Measurements from ENCODE around the gene FANCD2OS.

DNA sequence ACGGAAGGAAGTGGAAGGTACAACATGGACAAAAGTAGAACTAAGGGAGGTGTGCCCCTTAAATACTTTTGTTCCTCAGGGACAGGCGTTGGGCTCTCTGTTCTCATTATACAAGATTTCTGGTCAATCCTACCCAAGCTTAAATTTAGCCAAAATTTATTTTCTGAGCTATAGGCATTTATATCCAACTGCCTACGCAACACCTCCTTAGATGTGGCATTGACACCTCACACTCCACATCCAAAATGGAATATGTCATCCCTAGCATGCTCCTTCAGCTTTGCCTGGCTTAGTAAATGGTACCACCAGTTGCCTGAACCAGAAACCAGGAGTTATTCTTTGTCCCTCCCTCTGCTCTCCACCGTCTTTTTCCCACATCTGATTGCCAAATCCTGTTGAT lies 26.2 kb downstream of the FANCD2OS start:
- TF ChIP-seq, protein P1, sequence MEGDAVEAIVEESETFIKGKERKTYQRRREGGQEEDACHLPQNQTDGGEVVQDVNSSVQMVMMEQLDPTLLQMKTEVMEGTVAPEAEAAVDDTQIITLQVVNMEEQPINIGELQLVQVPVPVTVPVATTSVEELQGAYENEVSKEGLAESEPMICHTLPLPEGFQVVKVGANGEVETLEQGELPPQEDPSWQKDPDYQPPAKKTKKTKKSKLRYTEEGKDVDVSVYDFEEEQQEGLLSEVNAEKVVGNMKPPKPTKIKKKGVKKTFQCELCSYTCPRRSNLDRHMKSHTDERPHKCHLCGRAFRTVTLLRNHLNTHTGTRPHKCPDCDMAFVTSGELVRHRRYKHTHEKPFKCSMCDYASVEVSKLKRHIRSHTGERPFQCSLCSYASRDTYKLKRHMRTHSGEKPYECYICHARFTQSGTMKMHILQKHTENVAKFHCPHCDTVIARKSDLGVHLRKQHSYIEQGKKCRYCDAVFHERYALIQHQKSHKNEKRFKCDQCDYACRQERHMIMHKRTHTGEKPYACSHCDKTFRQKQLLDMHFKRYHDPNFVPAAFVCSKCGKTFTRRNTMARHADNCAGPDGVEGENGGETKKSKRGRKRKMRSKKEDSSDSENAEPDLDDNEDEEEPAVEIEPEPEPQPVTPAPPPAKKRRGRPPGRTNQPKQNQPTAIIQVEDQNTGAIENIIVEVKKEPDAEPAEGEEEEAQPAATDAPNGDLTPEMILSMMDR (IDR thresholded peaks at IDR 0.05), result no peak
- TF ChIP-seq POLR2A (IDR thresholded peaks at IDR 0.05), result no peak
- no peak for TF ChIP-seq POLR2AphosphoS5 (IDR thresholded peaks at IDR 0.05)

Measured in gastroesophageal sphincter (tissue), 3 donors.